Loucy (cell line): Measurements from ENCODE around the gene RPS3.

Source experiments
- H2AFZ ChIP-seq: fragments of 200-600 bp; sonication (generic); 2 replicates; pipeline ENCODE4 v1.6.0; 2016; ENCODE audit warnings: antibody characterized with exemption, mild to moderate bottlenecking, low read length, moderate library complexity
- H3F3A ChIP-seq: fragments of 200-600 bp; 2 replicates; pipeline ENCODE4 v1.6.0; 2016; ENCODE audit warnings: antibody characterized with exemption, low read depth, mild to moderate bottlenecking
- H3K27me3 ChIP-seq: fragments of 200-600 bp; sonication (generic); 2 replicates; pipeline ENCODE4 v1.6.1; 2014; ENCODE audit warnings: low read length, mild to moderate bottlenecking; ENCODE audit not compliant: insufficient read depth, poor library complexity, severe bottlenecking
- H3K36me3 ChIP-seq: fragments of 200-600 bp; sonication (generic); 2 replicates; pipeline ENCODE4 v1.6.1; 2016; ENCODE audit warnings: low read length; ENCODE audit not compliant: insufficient read depth
- H3K4me1 ChIP-seq: fragments of 200-600 bp; sonication (generic); 2 replicates; pipeline ENCODE4 v1.5.1; 2014; ENCODE audit warnings: low read length, mild to moderate bottlenecking; ENCODE audit not compliant: insufficient read depth, poor library complexity, severe bottlenecking
- H3K4me2 ChIP-seq: fragments of 200-600 bp; sonication (generic); 2 replicates; pipeline ENCODE4 v1.6.0; 2014; ENCODE audit warnings: antibody characterized with exemption, low read length, low read depth, mild to moderate bottlenecking; ENCODE audit not compliant: poor library complexity, severe bottlenecking
- H3K4me3 ChIP-seq: fragments of 200-600 bp; sonication (generic); 2 replicates; pipeline ENCODE4 v1.5.1; 2014; ENCODE audit warnings: low read length, mild to moderate bottlenecking, mixed read lengths; ENCODE audit not compliant: poor library complexity, severe bottlenecking
- H3K79me2 ChIP-seq: fragments of 200-600 bp; sonication (generic); 2 replicates; pipeline ENCODE4 v1.6.1; 2014; ENCODE audit warnings: low read length; ENCODE audit not compliant: insufficient read depth
- H3K9ac ChIP-seq: fragments of 200-600 bp; sonication (generic); 2 replicates; pipeline ENCODE4 v1.6.0; 2014; ENCODE audit warnings: mild to moderate bottlenecking, low read depth, low read length, moderate library complexity; ENCODE audit not compliant: poor library complexity, severe bottlenecking
- H3K9me2 ChIP-seq: fragments of 200-600 bp; sonication (generic); replicated peaks from 2 replicates; pipeline ENCODE4 v1.6.1; 2016; ENCODE audit warnings: low read depth, low read length, mixed read lengths
- H3K9me3 ChIP-seq: fragments of 200-600 bp; sonication (generic); 2 replicates; pipeline ENCODE4 v1.6.1; 2014; ENCODE audit warnings: mild to moderate bottlenecking, antibody characterized with exemption, low read length, low read depth; ENCODE audit not compliant: insufficient read depth
- H4K20me1 ChIP-seq: fragments of 200-600 bp; sonication (generic); 2 replicates; pipeline ENCODE4 v1.6.0; 2014; ENCODE audit warnings: antibody characterized with exemption, low read length, mild to moderate bottlenecking; ENCODE audit not compliant: insufficient read depth, poor library complexity, severe bottlenecking
- EZH2phosphoT487 ChIP-seq: fragments of 200-600 bp; IDR thresholded peaks from 2 replicates; pipeline ENCODE4 v1.6.1; 2018; ENCODE audit warnings: antibody characterized with exemption, mild to moderate bottlenecking, moderate library complexity, borderline replicate concordance
- TF ChIP-seq, protein P1 (sequence below): fragments of 200-600 bp; sonication (generic); conservative IDR thresholded peaks from 2 replicates; pipeline ENCODE4 v1.5.1; 2014; ENCODE audit warnings: mild to moderate bottlenecking, antibody characterized with exemption, low read length

The RPS3 gene

DNA sequence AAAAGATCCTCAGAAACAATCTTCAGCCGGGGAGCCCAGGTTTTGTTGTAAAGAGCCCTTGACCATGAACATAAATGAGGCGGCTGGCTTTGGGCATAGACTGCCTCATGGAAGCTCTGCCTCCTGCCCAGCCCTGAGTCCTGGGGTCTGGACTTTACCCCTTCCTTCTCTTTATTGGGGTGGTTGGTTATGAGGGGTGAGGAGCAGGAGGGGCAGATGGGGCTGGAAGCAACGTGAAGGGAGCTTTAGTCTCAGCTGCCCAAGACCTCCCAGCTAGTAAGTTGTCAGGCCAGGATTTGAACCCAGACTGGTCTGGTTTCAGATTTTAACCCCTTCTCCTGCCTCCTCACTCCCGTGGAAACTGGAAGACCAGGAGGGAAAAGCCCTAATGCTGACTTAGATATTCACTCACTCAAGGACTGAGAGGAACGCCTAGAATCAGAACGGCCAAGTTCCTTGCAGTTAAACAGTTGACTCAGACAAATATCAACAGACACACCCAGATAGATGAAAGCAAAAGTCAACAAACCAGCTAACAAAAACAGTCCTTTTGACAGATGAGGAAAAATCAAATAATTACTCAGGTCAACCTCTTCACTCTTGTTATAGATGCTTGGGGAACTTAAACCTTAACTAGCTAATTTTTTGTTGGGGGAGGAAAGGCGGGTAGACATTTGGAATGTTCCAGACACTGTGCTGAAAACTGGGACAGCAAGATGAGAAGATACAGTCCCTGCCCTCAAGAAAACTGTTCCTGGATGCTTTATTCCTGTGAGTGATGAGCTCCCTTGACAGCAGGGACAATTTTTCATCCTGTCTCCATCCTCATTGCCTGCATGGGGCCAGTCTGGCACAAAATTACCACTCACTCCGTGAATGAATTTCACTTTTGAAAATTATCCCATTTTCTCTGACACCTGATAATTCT, 27.1 kb upstream of the RPS3 start:
- H3K27me3 ChIP-seq, result no peaks in the 10 kb centered on the region
- H4K20me1 ChIP-seq, result no peaks in the 10 kb centered on the region
- H2AFZ ChIP-seq, result peak overlapping the region; percentile 74; the same call in 1 of the 2 replicates
- H3K4me1 ChIP-seq, result peaks cover 51% of the 10 kb centered on the region
- TF ChIP-seq, protein P1, sequence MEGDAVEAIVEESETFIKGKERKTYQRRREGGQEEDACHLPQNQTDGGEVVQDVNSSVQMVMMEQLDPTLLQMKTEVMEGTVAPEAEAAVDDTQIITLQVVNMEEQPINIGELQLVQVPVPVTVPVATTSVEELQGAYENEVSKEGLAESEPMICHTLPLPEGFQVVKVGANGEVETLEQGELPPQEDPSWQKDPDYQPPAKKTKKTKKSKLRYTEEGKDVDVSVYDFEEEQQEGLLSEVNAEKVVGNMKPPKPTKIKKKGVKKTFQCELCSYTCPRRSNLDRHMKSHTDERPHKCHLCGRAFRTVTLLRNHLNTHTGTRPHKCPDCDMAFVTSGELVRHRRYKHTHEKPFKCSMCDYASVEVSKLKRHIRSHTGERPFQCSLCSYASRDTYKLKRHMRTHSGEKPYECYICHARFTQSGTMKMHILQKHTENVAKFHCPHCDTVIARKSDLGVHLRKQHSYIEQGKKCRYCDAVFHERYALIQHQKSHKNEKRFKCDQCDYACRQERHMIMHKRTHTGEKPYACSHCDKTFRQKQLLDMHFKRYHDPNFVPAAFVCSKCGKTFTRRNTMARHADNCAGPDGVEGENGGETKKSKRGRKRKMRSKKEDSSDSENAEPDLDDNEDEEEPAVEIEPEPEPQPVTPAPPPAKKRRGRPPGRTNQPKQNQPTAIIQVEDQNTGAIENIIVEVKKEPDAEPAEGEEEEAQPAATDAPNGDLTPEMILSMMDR, result no peak
- no peak for TF ChIP-seq EZH2phosphoT487
- no peaks in the 10 kb centered on the region for H3K9me3 ChIP-seq
- H3K9ac ChIP-seq, result peak overlapping the region; percentile 10
- H3K36me3 ChIP-seq, result no peaks in the 10 kb centered on the region
- H3K9me2 ChIP-seq, result no peaks in the 10 kb centered on the region
- no peaks in the 10 kb centered on the region for H3K79me2 ChIP-seq
- peaks cover 17% of the 10 kb centered on the region for H3F3A ChIP-seq
- H3K4me3 ChIP-seq, result no peak overlapping the region
- no peak overlapping the region for H3K4me2 ChIP-seq

DNA sequence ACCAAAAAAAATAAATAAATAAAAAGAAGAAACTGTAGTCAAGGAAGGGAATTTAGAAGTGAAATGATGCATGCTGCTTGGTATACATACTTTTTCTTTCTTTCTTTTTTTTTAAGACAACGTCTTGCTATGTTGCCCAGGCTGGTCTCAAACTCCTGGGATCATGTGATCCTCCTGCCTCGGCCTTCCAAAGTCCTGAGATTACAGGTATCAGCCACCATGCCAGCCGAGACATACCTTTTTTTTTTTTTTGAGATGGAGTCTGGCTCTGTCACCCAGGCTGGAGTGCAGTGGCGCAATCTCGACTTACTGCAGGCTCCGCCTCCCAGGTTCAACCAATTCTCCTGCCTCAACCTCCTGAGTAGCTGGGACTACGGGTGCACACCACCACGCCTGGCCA, 26.1 kb upstream of the RPS3 start:
- Histone ChIP-seq H3F3A (peaks cover 11% of the 10 kb centered on the region), H3K27me3 (no peaks in the 10 kb centered on the region), H3K36me3 (no peaks in the 10 kb centered on the region), H2AFZ (no peak overlapping the region), H3K4me3 (no peak overlapping the region), H3K4me2 (no peak overlapping the region), H3K9me2 (no peaks in the 10 kb centered on the region), H3K79me2 (no peaks in the 10 kb centered on the region), H3K9me3 (no peaks in the 10 kb centered on the region), H4K20me1 (no peaks in the 10 kb centered on the region), H3K9ac (no peak overlapping the region), H3K4me1 (peaks cover 42% of the 10 kb centered on the region)
- no peak for TF ChIP-seq EZH2phosphoT487
- TF ChIP-seq, protein P1, result no peak

DNA sequence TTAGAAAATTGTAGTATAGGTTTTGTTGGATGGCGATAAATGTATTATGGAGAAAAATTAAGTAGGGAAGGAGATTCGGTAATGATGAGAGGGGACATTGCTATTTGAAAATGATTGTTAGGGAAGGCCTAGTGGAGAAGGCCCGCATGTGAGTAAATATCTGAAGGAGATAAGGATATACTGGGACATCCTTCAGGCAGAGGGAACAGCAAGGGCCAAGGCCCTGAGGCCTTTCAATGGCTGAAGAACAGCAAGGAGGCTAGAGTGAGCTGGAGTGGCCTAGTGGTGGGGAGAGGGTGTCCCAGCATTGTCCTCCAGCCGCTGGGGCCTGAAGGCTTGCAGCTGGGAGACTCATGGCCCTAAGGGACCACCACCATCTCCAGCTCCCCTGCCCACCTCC, 24.7 kb upstream of the RPS3 start:
- Histone ChIP-seq H3K4me3 (no peak overlapping the region), H3K4me1 (peaks cover 31% of the 10 kb centered on the region)

More for the DNA sequence above, 24.7 kb upstream of the RPS3 start:
- Histone ChIP-seq H3K36me3 (no peaks in the 10 kb centered on the region), H3K9me3 (no peaks in the 10 kb centered on the region), H3K27me3 (no peaks in the 10 kb centered on the region), H2AFZ (0 out of 2 replicates have a peak overlapping the region, but pooled peaks have one; percentile 35), H3F3A (peaks cover 3% of the 10 kb centered on the region), H4K20me1 (no peaks in the 10 kb centered on the region), H3K9ac (no peak overlapping the region), H3K9me2 (no peaks in the 10 kb centered on the region), H3K4me2 (no peak overlapping the region), H3K79me2 (no peaks in the 10 kb centered on the region)
- TF ChIP-seq, protein P1, result no peak
- TF ChIP-seq EZH2phosphoT487, result no peak
